Right lobe of liver (tissue), 6 donors: ENCODE measurements around the gene SDK1. TPM values are rescaled to one million over a fixed set of nuclear protein-coding genes. Genes with fewer than 3 reads are reported as not detected.

Experiments used
- ATAC-seq, 4 donors: fragments of 200-7000 bp; cut with Tn5 transposase; one replicate each; pipeline ENCODE4 v1.9.1; 2020; ENCODE audit warnings: mild to moderate bottlenecking in 4 of 4, moderate library complexity in 4 of 4
- DNase-seq, 3 donors: peaks; one replicate each; pipeline ENCODE4 v3.0.0-alpha.2; 2020
- H3K27ac ChIP-seq, 3 donors: fragments of 200-600 bp; one replicate each; pipeline ENCODE4 v1.8.0; 2022
- H3K27me3 ChIP-seq, 2 donors: fragments of 200-600 bp; one replicate each; pipeline ENCODE4 v1.8.0; 2022
- H3K36me3 ChIP-seq, 4 donors: fragments of 200-600 bp; sonication (generic) in 1 of 4; one replicate each; pipeline versions ENCODE4 v1.5.1 to v1.8.0; 2017 to 2022; ENCODE audit warnings: control low read depth in 1 of 4
- H3K4me1 ChIP-seq, 4 donors: fragments of 200-600 bp; sonication (generic) in 1 of 4; one replicate each; pipeline versions ENCODE4 v1.5.1 to v1.8.0; 2017 to 2022; ENCODE audit warnings: control low read depth in 1 of 4
- H3K4me3 ChIP-seq, 3 donors: fragments of 200-600 bp; one replicate each; pipeline ENCODE4 v1.8.0; 2022
- H3K9me3 ChIP-seq, 4 donors: fragments of 200-600 bp; sonication (generic) in 1 of 4; one replicate each; pipeline versions ENCODE4 v1.5.1 to v1.8.0; 2017 to 2022; ENCODE audit warnings: control low read depth in 1 of 4
- CTCF ChIP-seq, 4 donors: fragments of 200-600 bp in 3 of 4; fragments of 450-650 bp in 1 of 4; IDR thresholded peaks; one replicate each; pipeline versions ENCODE4 v1.5.1 to v1.8.0; 2016 to 2022; ENCODE audit warnings: antibody characterized with exemption in 4 of 4, mild to moderate bottlenecking in 2 of 4
- POLR2A ChIP-seq: fragments of 450-650 bp; IDR thresholded peaks from one replicate; pipeline ENCODE4 v1.6.1; 2017; ENCODE audit warnings: antibody characterized with exemption, mild to moderate bottlenecking
- WGBS: methylation state at CpG from one replicate; pipeline ENCODE4 v1.1.6; 2018; ENCODE audit warnings: low coverage, low lambda C conversion rate; ENCODE audit not compliant: insufficient coverage; ENCODE audit errors: missing lambda C conversion rate; 5-methylcytosine and 5-hydroxymethylcytosine counted together
- intact Hi-C, 2 donors: fragments of 100-400 bp; cut with DNase I; formaldehyde crosslinking; loops; one replicate each; pipeline versions ENCODE4 v1.11.2 to v1.14.1; 2022
- total RNA-seq, 6 experiments: library from RNA; depleted of rRNA in 2 of 6; stranded (reverse); fragments of >200 nt in 2 of 6; fragmentation: NEBNext Ultra II Directional in 3 of 6; extraction: Animal tissue kit (Norgen Biotek cat#: 25700) in 3 of 6; gene quantifications; one replicate each; pipeline versions ENCODE4 v1.1.0 to v1.2.4, GENCODE V29; 2016 to 2023
- donor health status: DM: no; HTN: yes; CAD: no.
- donor health status: DM: no; HTN: no; CAD: no.
- donor health status: DM: no; HTN: no; CAD: no.
- donor health status: DM: no; HTN: yes; CAD: no.
- donor health status: DM: no; HTN: yes; CAD: no.

The SDK1 gene
- total RNA-seq, 6 experiments from 2014 or later = 0.07 to 1.4 (median 0.65) TPM

GRCh38 chr7:4136501-4137110, 835.6 kb downstream of the SDK1 start:
- Histone ChIP-seq H3K36me3 (no peaks in the 10 kb centered on the region), H3K27me3 (no peaks in the 10 kb centered on the region), H3K4me3 (no peak overlapping the region), H3K27ac (no peak overlapping the region), H3K9me3 (no peaks in the 10 kb centered on the region), H3K4me1 (no peaks in the 10 kb centered on the region)
- ATAC-seq (no peak), DNase-seq (peak in 1 of 3 donors; percentile 32)
- no peak for TF ChIP-seq POLR2A
- TF ChIP-seq CTCF (IDR thresholded peaks at IDR 0.05) = no peak
- 86% methylated on average over 14 of the region's 23 CpGs for WGBS
- intact Hi-C loops = no loop called here

- intact Hi-C loops = no loop called here
- Histone ChIP-seq H3K9me3 (no peaks in the 10 kb centered on the region), H3K27me3 (no peaks in the 10 kb centered on the region), H3K27ac (no peak overlapping the region), H3K36me3 (no peaks in the 10 kb centered on the region), H3K4me1 (no peaks in the 10 kb centered on the region), H3K4me3 (no peak overlapping the region)
- no peak for ATAC-seq
- no peak for TF ChIP-seq POLR2A
- no peak for TF ChIP-seq CTCF (IDR thresholded peaks at IDR 0.05)
- 90% methylated on average over 14 of the region's 14 CpGs for WGBS
- peak in 1 of 3 donors; percentile 4 for DNase-seq
Measured at GRCh38 chr7:4137552-4137951, 836.5 kb downstream of the SDK1 start.

- no peaks in the 10 kb centered on the region for H3K9me3 ChIP-seq
- WGBS = 80% methylated on average over 1 of the region's 11 CpGs
- ATAC-seq (no peak), DNase-seq (peak in 1 of 3 donors; percentile 40)
- no peaks in the 10 kb centered on the region for H3K4me1 ChIP-seq
- H3K4me3 ChIP-seq = no peak overlapping the region
- H3K27me3 ChIP-seq = no peaks in the 10 kb centered on the region
- no peaks in the 10 kb centered on the region for H3K36me3 ChIP-seq
- H3K27ac ChIP-seq = no peak overlapping the region
- intact Hi-C loops = no loop called here
- TF ChIP-seq POLR2A (no peak), CTCF (IDR thresholded peaks at IDR 0.05) (no peak)
Measured at GRCh38 chr7:4138866-4139265, 837.8 kb downstream of the SDK1 start.

- ATAC-seq = no peak
- Histone ChIP-seq H3K4me3 (no peak overlapping the region), H3K27ac (no peak overlapping the region), H3K9me3 (no peaks in the 10 kb centered on the region), H3K4me1 (no peaks in the 10 kb centered on the region), H3K27me3 (no peaks in the 10 kb centered on the region), H3K36me3 (no peaks in the 10 kb centered on the region)
- intact Hi-C loops = no loop called here
- WGBS = 85% methylated on average over 11 of the region's 21 CpGs
- TF ChIP-seq POLR2A = no peak
- TF ChIP-seq CTCF (IDR thresholded peaks at IDR 0.05) = no peak
- peak in 1 of 3 donors; percentile 29 for DNase-seq
Measured at GRCh38 chr7:4139656-4140625, 838.9 kb downstream of the SDK1 start.
